Measurements from ENCODE around the gene SPTBN5.

Gene SPTBN5

GRCh38 chr15:41820791-41821423, 72.9 kb downstream of the SPTBN5 start:
- DNase-seq, result no peak

DNA sequence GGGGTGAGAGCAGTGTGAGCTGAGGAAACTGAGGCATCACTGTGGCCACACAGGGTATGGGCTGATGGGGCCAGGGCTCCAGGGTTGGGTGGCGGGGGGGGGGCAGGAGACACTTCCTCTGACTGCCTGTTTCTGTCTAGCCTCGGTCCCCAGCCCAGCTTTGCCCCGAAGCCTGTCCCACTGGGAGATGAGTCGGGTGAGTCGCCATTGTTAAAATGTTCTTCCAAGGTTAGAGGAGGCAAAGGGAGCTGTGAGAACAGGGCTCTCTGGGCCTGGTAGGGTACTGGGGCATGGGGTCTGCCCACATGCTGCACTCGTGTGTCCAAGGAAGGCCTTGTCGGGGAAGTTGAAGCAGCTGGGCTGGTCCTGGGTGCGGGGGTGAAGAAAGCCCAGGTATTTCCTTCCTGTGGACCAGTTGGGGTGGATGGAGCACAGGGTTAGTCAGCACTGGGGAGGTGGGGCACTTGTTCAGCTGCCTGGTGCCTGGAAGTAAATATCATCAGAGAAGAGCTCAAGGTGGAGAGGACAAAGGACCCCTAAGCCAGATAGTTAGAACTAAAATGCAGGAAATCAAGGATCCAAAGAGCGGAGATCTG, 74.3 kb downstream of the SPTBN5 start:
- DNase-seq, result no peak

- DNase-seq, result no peak
Observed at GRCh38 chr15:41817781-41818180, 76.1 kb downstream of the SPTBN5 start.

DNA sequence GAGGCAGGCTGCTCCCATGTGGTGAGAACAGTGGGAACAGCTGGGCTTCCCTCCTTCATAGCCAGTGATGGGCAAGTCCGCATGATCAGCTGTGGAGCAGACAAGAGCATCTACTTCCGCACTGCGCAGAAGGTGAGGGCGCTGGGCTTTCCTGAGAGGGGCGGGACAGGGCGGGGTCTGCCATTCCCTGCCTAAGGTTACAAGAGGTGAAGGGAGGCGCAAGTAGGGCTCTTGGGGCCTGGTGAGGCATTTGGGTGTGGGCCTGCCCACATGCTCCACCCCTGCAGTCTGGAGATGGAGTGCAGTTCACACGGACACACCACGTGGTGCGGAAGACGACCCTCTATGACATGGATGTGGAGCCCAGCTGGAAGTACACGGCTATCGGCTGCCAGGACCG, 76.5 kb downstream of the SPTBN5 start:
- no peak for DNase-seq

DNA sequence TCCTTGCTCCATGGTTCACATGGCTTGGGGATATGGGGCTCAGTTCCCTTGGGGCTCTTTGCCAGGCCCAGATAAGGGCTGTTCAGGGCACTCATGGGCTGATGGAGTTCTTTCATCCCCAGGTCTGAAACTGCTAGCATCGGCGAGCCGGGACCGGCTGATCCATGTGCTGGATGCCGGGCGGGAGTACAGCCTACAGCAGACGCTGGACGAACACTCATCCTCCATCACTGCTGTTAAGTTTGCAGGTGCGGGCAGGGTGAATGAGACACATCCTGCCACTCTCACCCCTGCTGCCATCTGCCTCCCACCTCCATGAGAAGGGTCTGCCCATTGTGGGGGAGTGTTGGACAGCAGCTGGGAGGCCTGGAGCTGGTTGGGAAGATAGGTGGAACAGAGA, 77.1 kb downstream of the SPTBN5 start:
- DNase-seq, result no peak

DNA sequence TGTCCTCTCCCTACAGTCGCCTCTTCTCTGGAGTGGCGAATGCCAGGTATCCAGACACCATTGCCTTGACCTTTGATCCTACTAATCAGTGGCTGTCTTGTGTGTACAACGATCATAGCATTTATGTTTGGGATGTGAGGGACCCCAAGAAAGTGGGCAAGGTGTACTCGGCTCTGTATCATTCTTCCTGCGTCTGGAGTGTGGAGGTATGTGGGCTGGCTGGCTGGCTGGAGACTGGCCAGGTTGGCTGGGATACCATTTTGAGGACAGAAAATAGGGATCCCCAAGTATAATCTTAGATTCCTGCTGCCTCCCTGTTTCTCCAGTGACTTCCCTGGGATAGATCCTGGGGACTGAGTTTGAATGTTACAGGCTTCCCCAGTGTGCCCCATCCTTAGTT, 79.3 kb downstream of the SPTBN5 start:
- DNase-seq, result no peak

GRCh38 chr15:41813426-41813825, 80.4 kb downstream of the SPTBN5 start:
- no peak for DNase-seq

DNA sequence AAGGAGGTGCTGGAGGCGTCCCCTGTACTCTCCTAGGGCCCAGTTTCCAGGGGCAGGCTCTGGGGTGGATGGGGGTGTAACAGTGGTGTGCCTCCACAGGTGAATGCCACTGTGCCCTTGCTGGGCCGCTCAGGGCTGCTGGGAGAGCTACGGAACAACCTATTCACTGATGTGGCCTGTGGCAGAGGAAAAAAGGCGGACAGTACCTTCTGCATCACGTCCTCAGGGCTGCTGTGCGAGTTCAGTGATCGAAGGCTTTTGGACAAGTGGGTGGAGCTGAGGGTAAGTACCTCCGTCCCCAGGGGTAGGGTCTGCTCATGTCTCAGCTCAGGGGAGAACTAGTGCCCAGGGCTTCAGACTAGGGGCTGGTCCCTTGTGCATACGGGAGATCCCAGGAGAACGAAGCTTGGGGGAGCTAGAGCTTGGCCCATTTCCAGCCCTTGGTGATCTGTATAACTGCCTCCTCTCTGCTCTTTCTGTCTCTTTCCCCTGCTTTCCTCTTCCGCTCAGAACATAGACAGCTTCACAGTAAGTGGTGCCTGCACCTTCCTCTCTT, 81.0 kb downstream of the SPTBN5 start:
- no peak for DNase-seq

DNA sequence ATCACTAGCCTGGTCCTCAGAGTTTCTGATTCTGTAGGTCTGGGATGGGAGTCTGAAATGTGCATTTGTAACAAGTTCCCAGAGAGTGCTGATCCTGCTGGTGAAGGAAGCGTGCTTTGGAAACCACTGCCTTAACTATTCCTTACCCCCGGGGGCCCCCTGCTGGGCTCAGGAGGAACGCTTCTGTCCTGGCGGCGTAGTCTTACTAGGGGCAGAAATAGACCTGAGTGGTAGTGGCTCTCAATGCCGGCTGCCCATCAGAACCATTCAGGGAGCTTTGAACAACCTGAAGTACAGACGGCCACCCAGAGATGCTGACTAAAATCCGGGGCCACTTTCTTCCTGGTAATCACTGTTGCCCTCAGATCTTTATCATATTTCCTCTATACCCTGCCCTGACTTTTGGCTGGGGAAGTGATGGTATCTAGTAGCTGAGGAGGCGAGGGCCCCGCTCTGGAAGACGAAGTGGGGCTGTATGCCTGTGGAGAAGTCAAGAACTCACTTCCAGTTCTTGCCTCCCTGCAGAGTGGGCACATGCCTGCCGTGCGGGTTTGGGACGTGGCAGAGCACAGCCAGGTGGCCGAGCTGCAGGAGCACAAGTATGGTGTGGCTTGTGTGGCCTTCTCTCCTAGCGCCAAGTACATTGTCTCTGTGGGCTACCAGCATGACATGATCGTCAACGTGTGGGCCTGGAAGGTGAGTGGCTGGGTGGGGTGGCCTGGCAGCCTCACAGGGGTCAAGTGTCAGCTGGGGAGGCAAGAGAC, 82.2 kb downstream of the SPTBN5 start:
- peak; percentile 14 for DNase-seq

DNA sequence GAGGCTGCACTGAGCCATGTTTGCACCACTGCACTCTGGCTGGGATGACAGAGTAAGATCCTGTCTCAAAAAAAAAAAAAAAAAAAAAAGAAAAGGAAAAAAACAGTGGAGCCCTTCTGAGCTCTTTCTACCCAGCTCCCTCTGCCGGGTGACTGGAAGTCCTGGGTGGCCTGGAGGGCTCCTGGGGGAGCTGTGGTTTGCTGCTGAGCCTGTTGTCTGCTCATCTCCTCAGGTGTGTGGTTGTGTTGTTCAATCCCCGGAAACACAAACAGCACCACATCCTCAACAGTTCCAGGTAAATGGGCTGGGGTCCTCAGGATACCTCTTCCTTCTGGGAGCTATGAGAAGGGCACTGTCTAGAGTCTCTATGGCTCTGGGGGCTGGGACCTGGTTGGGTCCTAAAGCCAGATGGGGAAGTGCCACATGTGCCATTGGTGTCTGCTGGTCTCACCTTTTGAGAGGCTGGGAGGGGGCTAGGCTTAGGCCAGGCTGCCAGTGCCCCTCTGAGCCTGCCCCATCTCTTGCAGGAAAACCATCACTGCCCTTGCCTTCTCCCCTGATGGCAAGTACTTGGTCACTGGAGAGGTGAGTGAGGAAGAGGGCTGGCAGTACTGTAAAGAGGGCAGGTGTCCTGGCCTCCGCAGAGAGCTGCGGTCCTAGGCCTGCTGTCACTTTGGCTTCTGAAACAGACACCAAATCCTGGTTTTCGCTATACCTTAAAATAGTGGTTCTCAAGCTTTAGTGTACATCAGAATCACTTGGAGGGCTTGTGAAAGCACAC, 83.0 kb downstream of the SPTBN5 start:
- no peak for DNase-seq

GRCh38 chr15:41809526-41810220, 84.2 kb downstream of the SPTBN5 start:
- no peak for DNase-seq

- no peak for DNase-seq
Observed at GRCh38 chr15:41809121-41809520, 84.7 kb downstream of the SPTBN5 start.

- DNase-seq, result no peak
Observed at GRCh38 chr15:41806291-41807181, 87.3 kb downstream of the SPTBN5 start.

- DNase-seq, result no peak
Observed at GRCh38 chr15:41805711-41806110, 88.1 kb downstream of the SPTBN5 start.

DNA sequence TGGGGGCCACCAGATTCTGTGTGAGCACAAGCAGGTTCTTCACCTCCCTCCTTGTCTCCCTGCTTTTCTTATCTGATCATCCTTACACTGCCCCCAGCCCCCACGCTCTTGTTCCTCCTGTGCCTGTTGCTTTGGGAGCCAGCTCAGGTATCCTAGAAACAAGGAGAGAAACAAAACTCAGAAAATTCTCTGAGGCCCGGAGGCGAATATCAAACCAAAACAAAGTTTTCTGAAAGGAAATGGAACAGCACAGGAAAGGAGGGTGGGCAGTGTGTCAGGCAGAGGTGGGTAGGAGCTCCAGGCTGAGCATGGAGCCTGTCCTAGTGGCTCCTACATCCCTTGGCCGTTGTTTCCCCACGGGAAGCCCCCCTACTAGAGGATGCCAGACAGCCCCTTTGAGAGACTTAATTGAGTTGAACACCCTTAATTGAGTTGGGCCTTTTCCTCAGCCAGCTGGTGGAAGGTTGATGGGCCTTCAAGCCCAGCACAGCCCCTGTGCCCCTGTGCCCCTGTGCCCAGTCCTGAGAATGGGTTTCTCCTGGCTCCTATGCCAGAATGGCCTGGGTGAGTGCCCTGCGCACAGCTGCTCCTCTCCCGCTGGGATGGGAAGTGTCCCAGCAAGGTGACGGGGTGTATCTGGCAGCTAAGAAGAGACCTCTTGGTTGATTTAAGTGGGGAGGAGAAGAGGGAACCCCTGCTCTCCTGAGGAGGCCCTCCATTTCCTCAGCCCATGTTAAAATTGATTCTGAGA, 88.8 kb downstream of the SPTBN5 start:
- no peak for DNase-seq

- no peak for DNase-seq
Observed at GRCh38 chr15:41804361-41804760, 89.5 kb downstream of the SPTBN5 start.

- no peak for DNase-seq
Observed at GRCh38 chr15:41801850-41802455, 91.9 kb downstream of the SPTBN5 start.

DNA sequence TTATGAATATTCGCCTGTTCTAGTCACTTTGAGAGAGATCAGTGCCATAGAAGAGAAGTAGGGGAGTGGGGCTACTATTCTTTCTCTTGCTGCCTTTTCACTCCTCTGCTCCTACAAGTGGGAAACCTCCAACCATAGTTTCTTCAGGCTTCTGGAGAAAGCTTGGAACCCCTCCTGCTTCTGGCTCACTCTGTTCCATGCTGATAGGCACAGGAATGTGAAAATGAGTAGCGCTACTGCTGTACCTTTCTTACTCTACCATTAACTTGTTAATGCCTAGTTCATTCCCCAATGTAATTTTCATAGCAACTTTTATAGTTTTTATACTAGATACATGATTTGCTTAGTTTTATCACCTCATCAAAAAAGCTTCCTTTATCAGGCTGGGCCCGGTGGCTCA, 92.7 kb downstream of the SPTBN5 start:
- DNase-seq, result no peak

- DNase-seq, result no peak
Observed at GRCh38 chr15:41799488-41799805, 94.4 kb downstream of the SPTBN5 start.

Data from NCI-H2227 treated with DMSO at 0.1 percent for 48 hours (cell line).